ENCODE results near the gene LRIT1.

The LRIT1 gene

GRCh38 chr10:84224411-84225028 is 16.8 kb downstream of the LRIT1 start:
- Mint-ChIP-seq H3K4me3 (no peak overlapping the region), H3K27ac (no peak overlapping the region), H3K36me3 (ENCODE audit: low read depth) (no peaks in the 10 kb centered on the region), H3K9me3 (no peaks in the 10 kb centered on the region), H3K4me1 (no peaks in the 10 kb centered on the region), H3K27me3 (ENCODE audit: low read depth) (peaks cover 18% of the 10 kb centered on the region)
- no peak for TF ChIP-seq CTCF (IDR thresholded peaks at IDR 0.05; ENCODE audit: unreplicated experiment in 3 of 3)

GRCh38 chr10:84221916-84222315 is 19.4 kb downstream of the LRIT1 start:
- no peak overlapping the region for H3K27ac Mint-ChIP-seq
- no peaks in the 10 kb centered on the region for H3K36me3 Mint-ChIP-seq (ENCODE audit: low read depth)
- peaks cover 16% of the 10 kb centered on the region for H3K27me3 Mint-ChIP-seq (ENCODE audit: low read depth)
- no peak overlapping the region for H3K4me3 Mint-ChIP-seq
- no peak for TF ChIP-seq CTCF (IDR thresholded peaks at IDR 0.05; ENCODE audit: unreplicated experiment in 3 of 3)
- H3K9me3 Mint-ChIP-seq, result no peaks in the 10 kb centered on the region
- H3K4me1 Mint-ChIP-seq, result no peaks in the 10 kb centered on the region

GRCh38 chr10:84217746-84218145 is 23.6 kb downstream of the LRIT1 start:
- Mint-ChIP-seq H3K27me3 (ENCODE audit: low read depth) (peaks cover 17% of the 10 kb centered on the region), H3K9me3 (no peaks in the 10 kb centered on the region), H3K27ac (no peak overlapping the region), H3K4me3 (no peak overlapping the region), H3K36me3 (ENCODE audit: low read depth) (no peaks in the 10 kb centered on the region), H3K4me1 (no peaks in the 10 kb centered on the region)
- TF ChIP-seq CTCF (IDR thresholded peaks at IDR 0.05; ENCODE audit: unreplicated experiment in 3 of 3), result no peak

- no peaks in the 10 kb centered on the region for H3K36me3 Mint-ChIP-seq (ENCODE audit: low read depth)
- no peaks in the 10 kb centered on the region for H3K9me3 Mint-ChIP-seq
- no peak overlapping the region for H3K27ac Mint-ChIP-seq
- H3K4me3 Mint-ChIP-seq, result no peak overlapping the region
- peaks cover 16% of the 10 kb centered on the region for H3K27me3 Mint-ChIP-seq (ENCODE audit: low read depth)
- no peak for TF ChIP-seq CTCF (IDR thresholded peaks at IDR 0.05; ENCODE audit: unreplicated experiment in 3 of 3)
- H3K4me1 Mint-ChIP-seq, result no peaks in the 10 kb centered on the region
Observed at GRCh38 chr10:84216834-84217233, 24.5 kb downstream of the LRIT1 start.

- no peaks in the 10 kb centered on the region for H3K4me1 Mint-ChIP-seq
- TF ChIP-seq CTCF (IDR thresholded peaks at IDR 0.05; ENCODE audit: unreplicated experiment in 3 of 3), result peak in 1 of 3 experiments; percentile 19
- no peak overlapping the region for H3K4me3 Mint-ChIP-seq
- H3K27me3 Mint-ChIP-seq (ENCODE audit: low read depth), result peaks cover 22% of the 10 kb centered on the region
- no peaks in the 10 kb centered on the region for H3K9me3 Mint-ChIP-seq
- H3K36me3 Mint-ChIP-seq (ENCODE audit: low read depth), result no peaks in the 10 kb centered on the region
- no peak overlapping the region for H3K27ac Mint-ChIP-seq
Observed at GRCh38 chr10:84214612-84215235, 26.6 kb downstream of the LRIT1 start.

- Mint-ChIP-seq H3K27ac (no peak overlapping the region), H3K27me3 (ENCODE audit: low read depth) (peaks cover 19% of the 10 kb centered on the region), H3K36me3 (ENCODE audit: low read depth) (no peaks in the 10 kb centered on the region), H3K4me1 (no peaks in the 10 kb centered on the region), H3K9me3 (no peaks in the 10 kb centered on the region), H3K4me3 (no peak overlapping the region)
- no peak for TF ChIP-seq CTCF (IDR thresholded peaks at IDR 0.05; ENCODE audit: unreplicated experiment in 3 of 3)
Observed at GRCh38 chr10:84214046-84214572, 27.2 kb downstream of the LRIT1 start.
